ENCODE data around the gene COL6A3.

DNA sequence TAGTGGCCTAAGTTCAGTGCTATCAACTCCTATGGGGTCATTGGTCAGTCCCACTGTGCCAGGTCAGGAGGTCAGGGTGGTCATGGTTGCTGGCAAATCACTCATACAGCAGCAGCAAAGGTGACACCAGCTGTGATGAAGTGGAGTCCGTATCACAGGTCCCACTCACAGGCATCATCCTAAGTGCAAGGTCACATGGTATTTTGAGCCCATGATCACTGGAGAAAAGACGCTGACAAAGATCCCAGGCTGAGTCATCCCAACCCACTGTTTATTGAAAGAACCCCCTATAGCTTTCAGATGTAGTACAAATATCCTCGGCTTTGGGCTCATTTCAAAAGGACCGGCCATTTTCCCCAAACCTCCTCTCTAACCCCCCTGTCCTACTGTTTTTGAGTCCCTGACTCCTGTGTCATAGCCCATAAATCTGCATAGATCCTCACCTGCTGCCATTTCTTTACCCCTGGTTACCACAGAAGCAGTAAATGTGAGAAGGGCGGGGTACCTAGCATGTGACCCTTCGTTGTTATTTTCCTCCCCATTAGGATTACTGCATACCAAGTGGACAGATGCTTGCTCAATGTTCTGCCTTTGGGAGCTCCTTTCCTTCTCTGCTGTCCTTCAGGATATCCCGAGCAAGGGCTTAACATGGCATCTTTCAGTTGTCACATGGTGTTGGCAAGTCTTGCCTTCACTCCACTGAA lies 107.7 kb downstream of the COL6A3 start:
- TF ChIP-seq, protein P1, sequence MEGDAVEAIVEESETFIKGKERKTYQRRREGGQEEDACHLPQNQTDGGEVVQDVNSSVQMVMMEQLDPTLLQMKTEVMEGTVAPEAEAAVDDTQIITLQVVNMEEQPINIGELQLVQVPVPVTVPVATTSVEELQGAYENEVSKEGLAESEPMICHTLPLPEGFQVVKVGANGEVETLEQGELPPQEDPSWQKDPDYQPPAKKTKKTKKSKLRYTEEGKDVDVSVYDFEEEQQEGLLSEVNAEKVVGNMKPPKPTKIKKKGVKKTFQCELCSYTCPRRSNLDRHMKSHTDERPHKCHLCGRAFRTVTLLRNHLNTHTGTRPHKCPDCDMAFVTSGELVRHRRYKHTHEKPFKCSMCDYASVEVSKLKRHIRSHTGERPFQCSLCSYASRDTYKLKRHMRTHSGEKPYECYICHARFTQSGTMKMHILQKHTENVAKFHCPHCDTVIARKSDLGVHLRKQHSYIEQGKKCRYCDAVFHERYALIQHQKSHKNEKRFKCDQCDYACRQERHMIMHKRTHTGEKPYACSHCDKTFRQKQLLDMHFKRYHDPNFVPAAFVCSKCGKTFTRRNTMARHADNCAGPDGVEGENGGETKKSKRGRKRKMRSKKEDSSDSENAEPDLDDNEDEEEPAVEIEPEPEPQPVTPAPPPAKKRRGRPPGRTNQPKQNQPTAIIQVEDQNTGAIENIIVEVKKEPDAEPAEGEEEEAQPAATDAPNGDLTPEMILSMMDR (IDR thresholded peaks at IDR 0.05): no peak
- TF ChIP-seq POLR2A (IDR thresholded peaks at IDR 0.05): no peak

All from right lobe of liver (tissue), 4 donors.